H9 (cell line): ENCODE results near the gene PARP8. TPM values are rescaled to one million over a fixed set of nuclear protein-coding genes. Genes with fewer than 3 reads are reported as not detected.

Experiments
- DNase-seq: peaks from one replicate; pipeline ENCODE4 v3.0.0-alpha.2; 2017
- H2AFZ ChIP-seq: one replicate; pipeline ENCODE4 v1.6.1; 2013; ENCODE audit warnings: mild to moderate bottlenecking, low read length, control low read depth, moderate library complexity
- H2AK5ac ChIP-seq: 2 replicates; pipeline ENCODE4 v1.6.1; 2013; ENCODE audit warnings: low read length, control low read depth, mixed read lengths; ENCODE audit not compliant: insufficient read length
- H2BK120ac ChIP-seq: one replicate; pipeline ENCODE4 v1.6.1; 2013; ENCODE audit warnings: low read depth, mild to moderate bottlenecking, low read length, control low read depth, inconsistent platforms; ENCODE audit not compliant: poor library complexity, severe bottlenecking
- H2BK12ac ChIP-seq: 2 replicates; pipeline ENCODE4 v1.6.1; 2013; ENCODE audit warnings: low read length, control low read depth, mixed read lengths, low read depth; ENCODE audit not compliant: insufficient read length
- H2BK15ac ChIP-seq: 2 replicates; pipeline ENCODE4 v1.6.1; 2013; ENCODE audit warnings: low read depth, low read length, control low read depth
- H2BK20ac ChIP-seq: one replicate; pipeline ENCODE4 v1.6.1; 2013; ENCODE audit warnings: low read depth, mild to moderate bottlenecking, low read length, control low read depth, inconsistent platforms; ENCODE audit not compliant: poor library complexity, severe bottlenecking
- H2BK5ac ChIP-seq: 2 replicates; pipeline ENCODE4 v1.6.1; 2013; ENCODE audit warnings: low read length, control low read depth, mixed read lengths; ENCODE audit not compliant: insufficient read length
- H3K14ac ChIP-seq: 2 replicates; pipeline ENCODE4 v1.6.1; 2013; ENCODE audit warnings: low read length, control low read depth; ENCODE audit not compliant: insufficient read depth
- H3K18ac ChIP-seq: 2 replicates; pipeline ENCODE4 v1.6.1; 2013; ENCODE audit warnings: low read depth, mild to moderate bottlenecking, mixed read lengths, low read length, control low read depth; ENCODE audit not compliant: insufficient read length
- H3K23ac ChIP-seq: 2 replicates; pipeline ENCODE4 v1.6.1; 2013; ENCODE audit warnings: low read length, control low read depth, mixed read lengths, low read depth; ENCODE audit not compliant: insufficient read length
- H3K23me2 ChIP-seq: 2 replicates; pipeline ENCODE4 v1.6.1; 2013; ENCODE audit warnings: low read depth, mild to moderate bottlenecking, mixed read lengths, low read length, control low read depth; ENCODE audit not compliant: insufficient read length, poor library complexity, severe bottlenecking
- H3K27ac ChIP-seq: 2 replicates; pipeline ENCODE4 v1.5.1; 2013; ENCODE audit warnings: low read length, control low read depth, mixed read lengths, low read depth; ENCODE audit not compliant: insufficient read length
- H3K27me3 ChIP-seq: 2 replicates; pipeline ENCODE4 v1.6.1; 2013; ENCODE audit warnings: low read length, control low read depth, inconsistent platforms; ENCODE audit not compliant: insufficient read depth
- H3K4ac ChIP-seq: 2 replicates; pipeline ENCODE4 v1.6.1; 2013; ENCODE audit warnings: low read depth, mild to moderate bottlenecking, control low read depth, inconsistent platforms, low read length, moderate library complexity
- H3K4me1 ChIP-seq: 2 replicates; pipeline ENCODE4 v1.6.1; 2013; ENCODE audit warnings: low read length, control low read depth, inconsistent platforms; ENCODE audit not compliant: insufficient read depth
- H3K4me2 ChIP-seq: 2 replicates; pipeline ENCODE4 v1.6.1; 2013; ENCODE audit warnings: low read length, control low read depth, mixed read lengths; ENCODE audit not compliant: insufficient read length, insufficient read depth
- H3K56ac ChIP-seq: 2 replicates; pipeline ENCODE4 v1.6.1; 2013; ENCODE audit warnings: low read depth, mild to moderate bottlenecking, mixed read lengths, low read length, control low read depth; ENCODE audit not compliant: insufficient read length
- H3K79me1 ChIP-seq: 2 replicates; pipeline ENCODE4 v1.6.1; 2013; ENCODE audit warnings: low read depth, mild to moderate bottlenecking, moderate library complexity, low read length, control low read depth, inconsistent platforms; ENCODE audit not compliant: insufficient read depth, poor library complexity, severe bottlenecking
- H3K79me2 ChIP-seq: 2 replicates; pipeline ENCODE4 v1.6.1; 2013; ENCODE audit warnings: low read length, control low read depth, inconsistent platforms; ENCODE audit not compliant: insufficient read depth
- H3K9ac ChIP-seq: 2 replicates; pipeline ENCODE4 v1.6.1; 2013; ENCODE audit warnings: low read length, control low read depth, mixed read lengths; ENCODE audit not compliant: insufficient read length; ENCODE audit errors: extremely low read depth
- H3K9me3 ChIP-seq: one replicate; pipeline ENCODE4 v1.6.1; 2013; ENCODE audit warnings: low read depth, low read length, inconsistent platforms; ENCODE audit not compliant: control insufficient read depth
- H3T11ph ChIP-seq: one replicate; pipeline ENCODE4 v1.6.1; 2013; ENCODE audit warnings: mild to moderate bottlenecking, low read length, control low read depth, inconsistent platforms
- H4K20me1 ChIP-seq: one replicate; pipeline ENCODE4 v1.6.1; 2013; ENCODE audit not compliant: control insufficient read depth, insufficient read length, insufficient read depth
- H4K5ac ChIP-seq: 2 replicates; pipeline ENCODE4 v1.6.1; 2013; ENCODE audit warnings: low read depth, mild to moderate bottlenecking, mixed read lengths, low read length, control low read depth; ENCODE audit not compliant: insufficient read length
- H4K8ac ChIP-seq: replicated peaks from 2 replicates; pipeline ENCODE4 v1.6.1; 2013; ENCODE audit warnings: low read length, control low read depth, mixed read lengths, low read depth; ENCODE audit not compliant: insufficient read length
- H4K91ac ChIP-seq: 2 replicates; pipeline ENCODE4 v1.6.1; 2013; ENCODE audit warnings: low read depth, mild to moderate bottlenecking, moderate library complexity, mixed read lengths, low read length, control low read depth; ENCODE audit not compliant: insufficient read length
- H3K27ac Mint-ChIP-seq, 3 experiments: 2 replicates in 2 of 3; 3 replicates in 1 of 3; pipeline ENCODE4 v1.8.0; 2020 to 2021; ENCODE audit warnings: mixed read lengths in 3 of 3, mild to moderate bottlenecking in 1 of 3, moderate library complexity in 1 of 3
- H3K27me3 Mint-ChIP-seq: 2 replicates; pipeline ENCODE4 v1.8.0; 2021; ENCODE audit warnings: low read depth, mild to moderate bottlenecking, moderate library complexity, mixed read lengths
- H3K36me3 Mint-ChIP-seq, 3 experiments: 2 replicates in 2 of 3; 3 replicates in 1 of 3; pipeline ENCODE4 v1.8.0; 2020 to 2021; ENCODE audit warnings: low read depth in 3 of 3, mixed read lengths in 3 of 3; ENCODE audit not compliant: insufficient read depth in 1 of 3
- H3K4me1 Mint-ChIP-seq, 2 experiments: 2 replicates each; pipeline ENCODE4 v1.8.0; 2020; ENCODE audit warnings: mixed read lengths in 2 of 2
- H3K4me3 Mint-ChIP-seq, 2 experiments: 2 replicates in 1 of 2; 3 replicates in 1 of 2; pipeline ENCODE4 v1.8.0; 2020 to 2021; ENCODE audit warnings: mild to moderate bottlenecking in 2 of 2, mixed read lengths in 2 of 2, moderate library complexity in 1 of 2
- H3K9me3 Mint-ChIP-seq, 2 experiments: 2 replicates in 1 of 2; 3 replicates in 1 of 2; pipeline ENCODE4 v1.8.0; 2020; ENCODE audit warnings: mild to moderate bottlenecking in 2 of 2, mixed read lengths in 2 of 2, moderate library complexity in 1 of 2
- CTCF ChIP-seq: fragments of 200-600 bp; sonication (generic); conservative IDR thresholded peaks from 3 replicates; pipeline ENCODE4 v1.8.0; 2021; ENCODE audit warnings: antibody characterized with exemption, mild to moderate bottlenecking
- WGBS: extraction: QIAGEN DNeasy Blood & Tissue Kit; methylation state at CpG from one replicate; pipeline ENCODE4 v1.1.7; 2013; ENCODE audit warnings: missing lambda C conversion rate, low lambda C conversion rate, mixed read lengths; ENCODE audit not compliant: insufficient read length; ENCODE audit errors: extremely low coverage; 5-methylcytosine and 5-hydroxymethylcytosine counted together
- total RNA-seq: library from RNA; stranded (reverse); gene quantifications from 2 replicates; pipeline ENCODE4 v1.2.1, GENCODE V29; 2021

The PARP8 gene
- total RNA-seq, 1 experiment from 2014 or later: 34.0 TPM

GRCh38 chr5:50703367-50703666 is 36.9 kb downstream of the PARP8 start:
- Histone ChIP-seq H3K4me2 (no peak overlapping the region), H4K20me1 (no peaks in the 10 kb centered on the region), H4K5ac (no peak overlapping the region), H3K4ac (no peak overlapping the region), H2BK15ac (no peak overlapping the region), H3K27ac (no peak overlapping the region), H3K23ac (no peak overlapping the region), H3K23me2 (no peaks in the 10 kb centered on the region), H3K56ac (no peak overlapping the region), H2BK120ac (no peak overlapping the region), H2BK12ac (no peak overlapping the region), H4K91ac (no peak overlapping the region), H3K14ac (no peak overlapping the region), H3K4me1 (peaks cover 4% of the 10 kb centered on the region; the same call in 1 of the 2 replicates), H2AFZ (no peak overlapping the region), H2BK5ac (no peak overlapping the region), H3K9me3 (no peaks in the 10 kb centered on the region), H2AK5ac (no peak overlapping the region), H3K18ac (no peak overlapping the region), H2BK20ac (no peak overlapping the region), H3T11ph (no peak overlapping the region), H3K79me1 (no peaks in the 10 kb centered on the region), H4K8ac (no peak overlapping the region), H3K9ac (no peak overlapping the region), H3K79me2 (peaks cover 6% of the 10 kb centered on the region; the same call in 1 of the 2 replicates), H3K27me3 (no peaks in the 10 kb centered on the region)
- Mint-ChIP-seq H3K4me3 (no peak overlapping the region), H3K9me3 (no peaks in the 10 kb centered on the region), H3K27ac (no peak overlapping the region), H3K36me3 (no peaks in the 10 kb centered on the region), H3K4me1 (peaks cover 21% of the 10 kb centered on the region in 2 experiments), H3K27me3 (no peaks in the 10 kb centered on the region)
- WGBS: no CpG with 5 or more reads among the region's 1 CpG
- no peak for DNase-seq
- no peak for TF ChIP-seq CTCF
